C4-2B (cell line): ENCODE measurements around the gene ZNF428.

Experiments
- CTCF ChIP-seq: fragments of 450-650 bp; conservative IDR thresholded peaks from 2 replicates; pipeline ENCODE4 v1.5.1; 2017; ENCODE audit warnings: mild to moderate bottlenecking
- ZFX ChIP-seq: fragments of 450-650 bp; IDR thresholded peaks from 2 replicates; pipeline ENCODE4 v1.6.1; 2017

DNA sequence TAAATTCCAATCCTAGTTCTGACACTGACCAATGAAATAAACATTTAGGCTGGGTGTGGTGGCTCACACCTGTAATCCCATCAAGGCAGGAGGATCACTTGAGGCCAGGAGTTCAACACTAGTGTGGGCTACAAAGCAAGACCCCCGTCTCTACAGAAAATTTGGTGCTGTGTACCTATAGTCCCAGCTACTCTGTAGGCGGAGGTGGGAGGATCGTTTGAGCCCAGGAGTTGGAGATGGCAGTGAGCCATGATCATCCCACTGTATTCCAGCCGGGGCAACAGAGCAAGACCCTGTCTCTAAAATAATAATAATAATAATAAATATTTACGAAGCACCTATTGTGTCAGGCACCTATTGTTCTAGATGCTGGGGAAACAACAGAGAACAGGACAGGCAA is 30.2 kb downstream of the ZNF428 start:
- TF ChIP-seq CTCF (no peak), ZFX (no peak)
